ENCODE results near the gene UNC5B. TPM values are rescaled to one million over a fixed set of nuclear protein-coding genes. Genes with fewer than 3 reads are reported as not detected.
"Not testable (repeated sequence)": the region's sequence is repeated elsewhere in the genome, so short reads cannot be mapped to it uniquely, and the experiment has no call there.

Gene UNC5B
- total RNA-seq, 1 experiment from 2014 or later = 80.5 TPM

GRCh38 chr10:71294091-71294561 lies 81.8 kb downstream of the UNC5B start:
- intact Hi-C loops (cut with micrococcal nuclease) = no loop called here
- H3K4me1 Mint-ChIP-seq (ENCODE audit: insufficient read depth, unreplicated experiment) = peaks cover 6% of the 10 kb centered on the region
- H3K9me3 Mint-ChIP-seq (ENCODE audit: unreplicated experiment) = no peaks in the 10 kb centered on the region
- ChIA-PET POLR2A (no interaction called here), CTCF (interaction anchor here (0.6 to 3.2 kb wide), 2 partner anchors 83 to 391 kb away, joined by 3 to 15 read pairs; no protein-coding TSS in a partner anchor)
- no peaks in the 10 kb centered on the region for H3K27me3 Mint-ChIP-seq (ENCODE audit: insufficient read depth, unreplicated experiment)
- peak; percentile 79 for DNase-seq (ENCODE audit: unreplicated experiment)
- H3K36me3 Mint-ChIP-seq (ENCODE audit: insufficient read depth, unreplicated experiment) = peaks cover 68% of the 10 kb centered on the region
- no peak for TF ChIP-seq CTCF (IDR thresholded peaks at IDR 0.05; ENCODE audit: unreplicated experiment)
- no peak overlapping the region for H3K4me3 Mint-ChIP-seq (ENCODE audit: unreplicated experiment)
- no peak overlapping the region for H3K27ac Mint-ChIP-seq (ENCODE audit: low read depth, unreplicated experiment)
- BruUV-seq (replicated peaks) = no TSS peak

- no peak overlapping the region for H3K4me3 Mint-ChIP-seq (ENCODE audit: unreplicated experiment)
- TF ChIP-seq CTCF (IDR thresholded peaks at IDR 0.05; ENCODE audit: unreplicated experiment) = no peak
- no peak for DNase-seq (ENCODE audit: unreplicated experiment)
- BruUV-seq (replicated peaks) = no TSS peak
- peaks cover 75% of the 10 kb centered on the region for H3K36me3 Mint-ChIP-seq (ENCODE audit: insufficient read depth, unreplicated experiment)
- CTCF ChIA-PET = interaction anchor here (0.5 kb wide), 1 partner anchor 392 kb away, joined by 4 read pairs; no protein-coding TSS in a partner anchor
- H3K27me3 Mint-ChIP-seq (ENCODE audit: insufficient read depth, unreplicated experiment) = no peaks in the 10 kb centered on the region
- POLR2A ChIA-PET = interaction anchor here (0.5 kb wide), 1 partner anchor 374 kb away, joined by 4 read pairs; no protein-coding TSS in a partner anchor
- H3K27ac Mint-ChIP-seq (ENCODE audit: low read depth, unreplicated experiment) = no peak overlapping the region
- no peaks in the 10 kb centered on the region for H3K9me3 Mint-ChIP-seq (ENCODE audit: unreplicated experiment)
- intact Hi-C loops (cut with micrococcal nuclease) = no loop called here
- peaks cover 6% of the 10 kb centered on the region for H3K4me1 Mint-ChIP-seq (ENCODE audit: insufficient read depth, unreplicated experiment)
Measured at GRCh38 chr10:71294856-71295255, 82.5 kb downstream of the UNC5B start.

- CTCF ChIA-PET = interaction anchor here (0.5 to 1.6 kb wide), 4 partner anchors 10 to 1559 kb away, joined by 3 to 4 read pairs (median 4); no protein-coding TSS in a partner anchor
- peaks cover 6% of the 10 kb centered on the region for H3K4me1 Mint-ChIP-seq (ENCODE audit: insufficient read depth, unreplicated experiment)
- H3K9me3 Mint-ChIP-seq (ENCODE audit: unreplicated experiment) = no peaks in the 10 kb centered on the region
- POLR2A ChIA-PET = interaction anchor here (0.5 kb wide), 1 partner anchor 31 kb away, joined by 3 read pairs; no protein-coding TSS in a partner anchor
- no peak for TF ChIP-seq CTCF (IDR thresholded peaks at IDR 0.05; ENCODE audit: unreplicated experiment)
- peaks cover 69% of the 10 kb centered on the region for H3K36me3 Mint-ChIP-seq (ENCODE audit: insufficient read depth, unreplicated experiment)
- no peaks in the 10 kb centered on the region for H3K27me3 Mint-ChIP-seq (ENCODE audit: insufficient read depth, unreplicated experiment)
- intact Hi-C loops (cut with micrococcal nuclease) = no loop called here
- BruUV-seq (replicated peaks) = no TSS peak
- no peak overlapping the region for H3K4me3 Mint-ChIP-seq (ENCODE audit: unreplicated experiment)
- DNase-seq (ENCODE audit: unreplicated experiment) = no peak
- H3K27ac Mint-ChIP-seq (ENCODE audit: low read depth, unreplicated experiment) = no peak overlapping the region
Measured at GRCh38 chr10:71295641-71296040, 83.3 kb downstream of the UNC5B start.

GRCh38 chr10:71296086-71296485 lies 83.7 kb downstream of the UNC5B start:
- DNase-seq (ENCODE audit: unreplicated experiment) = no peak
- peaks cover 68% of the 10 kb centered on the region for H3K36me3 Mint-ChIP-seq (ENCODE audit: insufficient read depth, unreplicated experiment)
- BruUV-seq (replicated peaks) = no TSS peak
- no peak for TF ChIP-seq CTCF (IDR thresholded peaks at IDR 0.05; ENCODE audit: unreplicated experiment)
- no peaks in the 10 kb centered on the region for H3K27me3 Mint-ChIP-seq (ENCODE audit: insufficient read depth, unreplicated experiment)
- H3K4me3 Mint-ChIP-seq (ENCODE audit: unreplicated experiment) = no peak overlapping the region
- peaks cover 6% of the 10 kb centered on the region for H3K4me1 Mint-ChIP-seq (ENCODE audit: insufficient read depth, unreplicated experiment)
- H3K27ac Mint-ChIP-seq (ENCODE audit: low read depth, unreplicated experiment) = no peak overlapping the region
- CTCF ChIA-PET = interaction anchor here (0.8 to 1.6 kb wide), 2 partner anchors 10 to 371 kb away, joined by 3 read pairs; no protein-coding TSS in a partner anchor
- H3K9me3 Mint-ChIP-seq (ENCODE audit: unreplicated experiment) = no peaks in the 10 kb centered on the region
- POLR2A ChIA-PET = interaction anchor here (0.7 kb wide), 1 partner anchor 10 kb away, joined by 4 read pairs; no protein-coding TSS in a partner anchor
- intact Hi-C loops (cut with micrococcal nuclease) = no loop called here

- POLR2A ChIA-PET = interaction anchor here (0.7 kb wide), 1 partner anchor 10 kb away, joined by 4 read pairs; no protein-coding TSS in a partner anchor
- H3K9me3 Mint-ChIP-seq (ENCODE audit: unreplicated experiment); H3K4me1 Mint-ChIP-seq (ENCODE audit: insufficient read depth, unreplicated experiment); H3K27me3 Mint-ChIP-seq (ENCODE audit: insufficient read depth, unreplicated experiment); BruUV-seq (replicated peaks); H3K4me3 Mint-ChIP-seq (ENCODE audit: unreplicated experiment); DNase-seq (ENCODE audit: unreplicated experiment); H3K27ac Mint-ChIP-seq (ENCODE audit: low read depth, unreplicated experiment); intact Hi-C loops (cut with micrococcal nuclease): not testable (repeated sequence)
- H3K36me3 Mint-ChIP-seq (ENCODE audit: insufficient read depth, unreplicated experiment) = peaks cover 68% of the 10 kb centered on the region
- CTCF ChIA-PET = interaction anchor here (0.8 to 1.6 kb wide), 2 partner anchors 11 to 372 kb away, joined by 3 read pairs; no protein-coding TSS in a partner anchor
Measured at GRCh38 chr10:71296811-71297210, 84.4 kb downstream of the UNC5B start.

All from MCF 10A (cell line).